GM21786 (cell line): Measurements from ENCODE around the gene DNAJC24.

ENCODE experiments used
- ATAC-seq: cut with Tn5 transposase; IDR thresholded peaks from one replicate; pipeline ENCODE4 v1.9.1; 2021; ENCODE audit not compliant: unreplicated experiment

The DNAJC24 gene

DNA sequence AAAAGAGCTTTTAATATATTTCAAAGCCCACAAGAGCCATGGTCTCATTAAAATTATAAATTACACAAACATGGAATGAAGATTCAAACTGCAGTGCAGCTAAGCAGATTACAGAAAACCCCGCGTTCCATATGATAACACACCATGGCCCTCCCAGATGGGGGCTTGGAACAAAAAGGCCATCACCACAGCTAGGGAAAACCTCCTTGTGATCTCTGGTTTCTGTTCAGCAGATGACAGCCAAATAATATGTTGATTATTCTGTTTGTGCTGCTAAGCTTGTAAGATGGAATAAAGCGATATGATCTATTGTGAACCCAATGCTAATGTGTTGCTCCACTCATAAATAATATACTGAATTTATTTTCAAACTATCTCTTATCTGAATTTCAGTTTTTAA is 111.3 kb downstream of the DNAJC24 start:
- ATAC-seq, result no peak
